Measurements from ENCODE around the gene HAUS8.
"Not testable (repeated sequence)": the region's sequence is repeated elsewhere in the genome, so short reads cannot be mapped to it uniquely, and the experiment has no call there.

Gene HAUS8

DNA sequence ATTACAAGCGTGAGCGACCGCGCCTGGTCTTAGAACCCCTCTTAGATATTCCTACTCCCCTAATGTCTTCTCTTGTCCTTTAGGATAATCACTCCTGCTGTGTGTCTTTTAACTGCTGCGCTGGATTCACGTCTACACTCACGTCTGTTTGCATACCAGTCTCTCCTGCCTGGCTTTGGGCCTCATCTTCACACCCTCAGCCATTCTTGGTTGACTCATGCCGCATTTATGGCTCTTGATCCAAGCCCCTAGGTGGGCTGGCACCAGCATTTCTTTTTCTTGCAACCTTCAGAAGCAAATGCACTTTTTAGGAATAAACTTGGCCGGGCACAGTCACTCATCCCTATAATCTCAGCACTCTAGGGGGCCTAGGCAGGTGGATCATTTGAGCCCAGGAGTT, 23.1 kb upstream of the HAUS8 start:
- no peak for DNase-seq

- no peak for DNase-seq
These were observed 22.4 kb upstream of the HAUS8 start for GRCh38 chr19:17097593-17098126.

DNA sequence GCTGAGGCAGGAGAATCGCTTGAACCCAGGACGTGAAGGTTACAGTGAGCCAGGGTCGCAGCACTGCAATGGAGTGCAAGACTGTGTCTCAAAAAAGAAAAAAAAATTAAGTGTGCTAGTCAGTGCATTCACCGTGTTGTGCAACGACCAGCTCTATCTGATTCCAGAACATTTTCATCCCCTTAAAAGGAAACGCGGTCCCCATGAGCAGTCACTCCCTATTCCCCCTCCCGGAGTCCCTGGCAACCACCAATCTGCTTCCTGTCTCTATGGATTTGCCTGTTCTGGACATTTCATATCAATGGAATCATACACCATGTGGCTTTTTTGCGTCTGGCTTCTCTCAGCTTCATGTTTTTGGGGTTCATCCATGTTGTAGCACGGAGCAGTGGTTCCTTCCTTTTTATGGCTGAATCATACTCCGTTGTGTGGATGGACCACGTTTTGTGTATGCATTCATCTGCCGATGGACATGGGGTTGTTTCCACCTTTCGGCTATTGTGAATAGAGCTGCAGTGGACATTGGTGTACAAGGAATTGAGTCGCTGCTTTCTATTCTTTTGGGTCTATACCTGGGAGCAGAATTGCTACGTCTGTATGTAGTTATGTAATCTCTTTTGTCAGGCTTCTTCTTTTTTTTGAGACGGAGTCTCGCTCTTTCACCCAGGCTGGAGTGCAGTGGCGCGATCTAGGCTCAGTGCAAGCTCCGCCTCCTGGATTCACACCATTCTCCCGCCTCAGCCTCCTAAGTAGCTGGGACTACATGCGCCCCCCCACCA, 20.1 kb upstream of the HAUS8 start:
- DNase-seq = no peak

GRCh38 chr19:17094694-17095093, 19.4 kb upstream of the HAUS8 start:
- DNase-seq = not testable (repeated sequence)

DNA sequence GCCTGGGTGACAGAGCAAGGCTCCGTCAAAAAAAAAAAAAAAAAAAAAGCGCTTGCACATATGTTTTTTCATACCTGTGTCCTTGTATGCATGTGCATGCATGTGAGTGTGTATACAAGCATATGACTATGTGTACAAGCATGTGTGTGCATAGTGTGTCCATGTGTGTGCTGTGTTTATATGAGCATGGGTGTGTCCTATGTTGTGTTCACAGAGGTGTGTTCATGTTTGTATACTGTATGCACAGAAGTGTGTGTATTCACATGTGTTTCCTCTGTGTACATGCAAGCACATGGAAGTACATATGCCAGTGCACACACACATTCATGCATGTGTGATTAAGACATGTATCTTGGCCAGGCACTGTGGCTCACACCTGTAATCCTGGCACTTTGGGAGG, 17.4 kb upstream of the HAUS8 start:
- no peak for DNase-seq

- no peak for DNase-seq
These were observed 16.6 kb upstream of the HAUS8 start for GRCh38 chr19:17091758-17092333.

GRCh38 chr19:17090583-17090982, 15.3 kb upstream of the HAUS8 start:
- DNase-seq = no peak

DNA sequence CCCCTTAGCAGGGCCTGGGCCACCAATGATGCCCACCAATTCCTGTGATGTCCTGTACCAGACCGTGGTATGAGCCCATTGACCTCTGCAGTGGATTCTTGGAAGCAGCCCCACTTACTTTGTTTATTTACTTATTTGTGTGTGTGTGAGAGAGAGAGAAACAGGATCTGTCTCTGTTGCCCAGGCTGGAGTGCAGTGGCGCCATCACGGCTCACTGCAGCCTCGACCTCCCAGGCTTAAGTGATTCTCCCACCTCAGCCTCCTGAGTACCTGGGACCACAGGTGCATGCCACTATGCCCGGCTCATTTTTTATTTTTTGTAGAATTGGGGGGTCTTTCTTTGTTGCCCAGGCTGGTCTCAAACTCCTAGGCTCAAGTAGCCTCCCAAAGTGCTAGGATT, 13.3 kb upstream of the HAUS8 start:
- no peak for DNase-seq

DNA sequence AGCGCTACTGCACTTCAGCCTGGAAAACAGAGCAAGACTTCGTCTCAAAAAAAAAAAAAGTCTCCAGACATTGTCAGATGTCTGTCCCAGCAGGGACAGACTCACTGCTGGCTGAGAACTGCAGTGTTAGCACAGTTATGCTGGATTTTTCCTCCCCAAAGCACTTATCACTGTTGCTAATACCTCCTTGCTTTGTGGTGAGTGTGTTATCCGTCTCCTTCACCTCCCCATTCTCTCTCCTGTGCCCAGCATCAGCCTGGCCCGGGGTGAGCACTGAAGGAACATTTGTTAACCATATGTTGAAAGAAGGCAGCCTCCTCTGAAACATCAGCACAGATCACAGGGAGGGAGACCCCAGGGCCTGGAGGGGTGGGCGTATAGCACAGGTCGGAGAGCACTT, 11.6 kb upstream of the HAUS8 start:
- no peak for DNase-seq

DNA sequence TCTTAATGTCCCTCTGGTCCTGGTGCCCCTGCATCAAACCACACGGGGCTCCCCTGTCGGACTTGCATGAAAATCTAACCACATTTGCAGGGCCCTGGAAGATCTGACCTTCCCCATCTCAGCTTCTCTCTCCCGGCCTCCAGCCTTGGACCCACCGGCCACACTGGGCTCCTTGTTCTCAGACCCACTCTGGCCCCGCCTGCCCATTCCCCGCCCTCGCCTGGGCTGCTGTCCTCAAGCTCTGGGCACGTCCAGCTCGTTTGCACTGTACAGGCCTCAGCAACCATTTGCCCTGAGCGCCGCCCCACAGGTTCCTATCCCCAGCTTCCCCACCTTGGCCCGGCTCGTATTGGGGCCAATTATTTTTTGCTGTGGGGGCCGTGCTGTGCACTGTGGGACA, 10.9 kb upstream of the HAUS8 start:
- DNase-seq = peak; percentile 56

DNA sequence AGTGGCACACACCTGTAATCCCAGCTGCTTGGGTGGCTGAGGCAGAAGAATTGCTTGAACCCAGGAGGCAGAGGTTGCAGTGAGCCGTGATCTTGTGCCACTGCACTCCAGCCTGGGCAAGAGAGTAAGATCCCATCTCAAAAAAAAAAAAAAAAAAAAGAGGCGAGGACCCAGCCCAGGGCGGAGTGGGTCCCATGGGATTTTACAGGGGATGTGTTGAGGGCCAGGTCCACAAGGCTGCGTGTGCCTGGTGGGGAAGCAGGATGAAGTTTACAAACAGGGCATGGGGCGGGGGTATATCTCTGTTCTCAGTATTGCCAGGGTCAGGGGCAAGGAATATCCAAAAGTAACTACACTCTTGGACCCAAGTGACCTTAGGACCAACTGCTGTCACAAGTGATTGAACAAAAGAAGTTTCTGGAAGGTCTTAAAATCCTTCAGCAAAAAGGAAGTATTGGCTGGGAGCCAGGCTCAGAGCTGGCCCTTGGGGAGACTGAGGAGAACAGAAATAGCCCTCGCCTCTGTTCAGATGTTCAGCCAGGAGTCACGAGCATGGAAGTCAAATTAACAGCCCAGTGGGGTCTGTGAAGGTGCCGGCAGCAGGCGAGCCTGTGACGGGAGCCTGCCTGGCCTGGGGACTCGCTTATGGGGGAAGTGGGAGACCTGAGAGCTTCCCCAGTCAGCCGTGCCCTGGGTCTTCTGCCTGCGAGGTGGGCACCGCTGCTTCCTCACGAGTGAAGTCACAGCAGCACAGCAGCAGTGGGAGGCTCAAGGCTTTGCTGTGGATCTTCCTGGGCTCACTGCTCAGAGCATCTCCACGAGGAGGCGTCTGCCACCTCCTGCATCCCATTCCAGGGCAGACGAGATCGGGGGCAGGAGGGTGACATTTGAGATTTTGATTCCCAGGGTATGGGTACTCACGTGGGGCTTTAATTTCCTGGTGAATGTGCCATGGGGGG, 6.7 kb upstream of the HAUS8 start:
- DNase-seq = no peak

DNA sequence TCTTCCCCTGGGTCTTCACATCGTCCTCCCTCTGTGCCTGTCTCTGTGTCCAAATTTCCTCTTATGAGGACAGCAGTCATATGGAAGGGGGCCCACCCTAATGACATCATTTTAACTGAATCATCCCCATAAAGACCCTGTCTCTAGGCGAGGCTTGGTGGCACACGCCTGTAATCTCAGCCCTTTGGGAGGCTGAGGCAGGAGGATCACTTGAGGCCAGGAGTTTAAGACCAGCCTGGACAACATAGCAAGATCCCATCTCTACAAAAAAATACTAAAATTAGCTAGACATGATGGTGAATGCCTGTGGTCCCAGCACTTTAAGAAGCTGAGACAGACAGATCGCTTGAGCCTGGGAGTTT, 5.2 kb upstream of the HAUS8 start:
- no peak for DNase-seq

- peak; percentile 62 for DNase-seq
These were observed 4.6 kb upstream of the HAUS8 start for GRCh38 chr19:17079710-17080439.

DNA sequence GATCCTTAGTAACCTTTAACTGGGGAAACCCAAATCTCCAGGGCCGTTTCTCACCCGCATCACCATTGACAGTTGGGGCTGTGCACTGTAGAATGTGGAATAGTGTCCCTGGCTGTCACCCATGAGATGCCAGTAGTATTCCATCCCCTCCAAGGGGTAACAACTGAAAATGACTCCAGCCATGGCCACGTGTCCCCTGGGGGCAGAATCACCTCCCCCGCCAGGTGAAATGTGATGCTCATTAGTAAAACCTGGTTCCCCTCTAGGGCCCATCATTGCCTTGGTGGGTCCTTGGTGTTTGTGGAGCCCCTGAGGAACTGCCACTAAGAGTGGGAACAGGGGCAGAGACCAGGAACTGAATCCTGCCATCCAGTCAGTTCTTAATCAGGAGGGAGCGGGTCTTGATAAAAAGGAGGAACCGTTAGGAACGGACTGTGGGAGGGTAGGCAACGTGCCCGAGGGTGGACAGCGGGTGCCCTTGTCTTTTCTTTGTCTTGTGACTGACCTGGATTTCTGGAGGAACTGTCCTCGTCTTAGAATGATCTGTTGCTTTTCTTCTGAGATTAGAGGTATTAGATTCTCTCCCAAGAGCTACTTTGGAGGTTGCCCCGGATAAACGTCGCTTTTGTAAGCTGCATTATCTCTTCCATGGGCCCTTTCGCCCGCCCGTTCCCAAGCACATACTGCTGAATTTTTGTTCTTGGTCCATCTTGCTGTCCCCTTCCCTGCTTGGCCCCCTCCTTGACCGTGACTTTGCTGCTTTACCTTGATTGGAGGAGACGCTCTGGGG, 3.9 kb upstream of the HAUS8 start:
- DNase-seq = no peak

GRCh38 chr19:17078036-17078919, 3.0 kb upstream of the HAUS8 start:
- DNase-seq = no peak

GRCh38 chr19:17077447-17078028, 2.3 kb upstream of the HAUS8 start:
- no peak for DNase-seq

DNA sequence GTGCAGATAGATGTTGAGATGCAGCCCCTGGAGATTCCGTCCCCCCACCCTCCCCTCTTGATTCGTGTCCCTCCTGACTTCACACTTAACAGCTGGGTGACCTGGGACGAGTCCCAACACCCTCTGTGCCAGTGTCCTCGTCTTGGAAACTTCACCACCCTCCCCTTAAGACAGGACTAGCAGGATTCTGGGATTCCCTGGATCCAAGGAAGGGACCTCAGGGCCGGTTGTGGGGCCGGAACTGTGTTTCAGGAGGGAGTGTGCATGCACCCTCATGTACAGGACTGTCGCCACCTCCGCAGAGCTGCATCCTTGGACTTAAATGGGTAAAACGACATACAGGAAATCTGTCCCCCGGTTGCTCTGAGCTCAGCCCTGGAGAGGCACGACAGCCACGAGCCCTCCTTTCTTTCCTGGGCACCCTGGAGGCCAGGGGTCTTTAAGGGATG, 1.3 kb upstream of the HAUS8 start:
- no peak for DNase-seq

DNA sequence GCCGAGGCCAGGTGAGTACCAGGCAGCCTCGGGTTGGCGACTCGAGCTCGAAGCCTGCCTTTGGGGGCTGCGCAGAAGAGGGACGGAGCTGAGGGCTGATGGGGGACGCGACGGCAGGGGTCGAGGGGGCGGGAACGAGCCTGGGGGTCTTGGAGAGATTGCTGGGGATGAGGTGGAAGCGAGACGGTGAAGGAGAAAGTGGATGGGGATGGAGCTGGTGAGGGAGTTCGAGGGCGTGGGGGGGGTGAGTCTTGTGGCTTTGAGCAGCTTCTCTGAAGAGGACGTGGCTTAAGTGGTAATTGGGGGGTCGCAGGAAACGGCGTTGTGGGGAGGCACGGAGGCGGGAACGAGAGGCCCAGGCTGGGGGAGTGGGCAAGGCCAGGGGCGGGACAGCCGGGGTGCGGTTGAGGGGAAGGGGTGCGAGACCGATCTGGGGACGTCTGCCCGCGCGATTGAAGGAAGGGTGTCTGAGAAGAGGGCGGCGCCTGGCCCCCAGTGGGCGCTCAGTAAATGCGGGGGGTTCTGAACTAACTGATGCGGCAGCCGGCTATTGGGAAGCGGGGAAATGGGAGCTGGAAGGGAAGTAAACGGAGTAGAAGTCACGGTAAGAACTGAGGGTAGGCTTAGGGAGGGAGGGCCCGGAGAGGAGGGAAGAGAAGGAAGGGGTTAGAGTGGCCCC, 751 bp upstream of the HAUS8 start:
- peak; percentile 76 for DNase-seq

DNA sequence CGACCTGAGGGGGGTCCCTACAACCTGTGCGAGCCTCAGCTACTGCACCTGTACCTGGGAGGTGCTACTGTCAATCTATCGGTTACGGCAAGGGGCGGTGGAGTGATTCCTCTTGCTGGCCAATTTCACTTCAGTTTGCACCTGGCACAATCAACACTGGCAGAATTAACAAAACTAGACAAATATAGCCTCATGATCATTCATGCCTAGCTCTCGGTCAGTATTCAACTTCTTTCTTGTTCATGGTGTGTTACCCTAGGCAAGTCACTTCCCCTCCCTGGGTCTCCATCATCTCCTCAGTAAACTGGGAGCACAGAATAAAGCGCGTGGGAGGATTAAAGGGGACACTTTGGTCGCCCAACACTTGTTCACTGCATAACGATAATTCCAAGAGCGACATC, 618 bp downstream of the HAUS8 start:
- no peak for DNase-seq

Measured in right forelimb (tissue), 1 donor.